Right atrium auricular region (tissue), 2 donors: ENCODE measurements around the gene STK16. TPM values are rescaled to one million over a fixed set of nuclear protein-coding genes. Genes with fewer than 3 reads are reported as not detected.

Experiments used
- DNase-seq: peaks from one replicate; pipeline ENCODE4 v3.0.0-alpha.2; 2019; ENCODE audit warnings: low spot score
- H3K27ac ChIP-seq, 2 donors: fragments of 200-600 bp; sonication (generic); 1 replicate in 1 of 2; 2 replicates in 1 of 2; pipeline ENCODE4 v1.5.1; 2016 to 2019
- H3K27me3 ChIP-seq, 2 donors: fragments of 200-600 bp; sonication (generic); one replicate each; pipeline versions ENCODE4 v1.5.1 to v1.6.0; 2017 to 2019
- H3K36me3 ChIP-seq: fragments of 200-600 bp; sonication (generic); one replicate; pipeline ENCODE4 v1.5.1; 2016
- H3K4me1 ChIP-seq, 2 donors: fragments of 200-600 bp; sonication (generic); one replicate each; pipeline versions ENCODE4 v1.5.1 to v1.6.0; 2017 to 2019
- H3K4me3 ChIP-seq, 2 donors: fragments of 200-600 bp; sonication (generic); 1 replicate in 1 of 2; 2 replicates in 1 of 2; pipeline ENCODE4 v1.5.1; 2017 to 2019; ENCODE audit warnings: mild to moderate bottlenecking in 1 of 2, moderate library complexity in 1 of 2
- H3K9me3 ChIP-seq, 2 donors: fragments of 200-600 bp; sonication (generic); one replicate each; pipeline ENCODE4 v1.5.1; 2019
- CTCF ChIP-seq, 2 donors: fragments of 200-600 bp; sonication (generic); IDR thresholded peaks; one replicate each; pipeline ENCODE4 v1.5.1; 2019; ENCODE audit warnings: antibody characterized with exemption in 2 of 2
- total RNA-seq, 2 donors: library from RNA; depleted of rRNA; stranded (reverse); fragments of >200 nt; gene quantifications; one replicate each; pipeline ENCODE4 v1.1.0, GENCODE V29; 2016

The STK16 gene
- total RNA-seq, 2 donors from 2014 or later = 7.0 to 9.0 TPM

- Histone ChIP-seq H3K27ac (no peak overlapping the region), H3K4me3 (no peak overlapping the region), H3K27me3 (no peaks in the 10 kb centered on the region), H3K9me3 (no peaks in the 10 kb centered on the region), H3K4me1 (peaks cover 0 to 36% of the 10 kb centered on the region in 2 donors), H3K36me3 (peaks cover 46% of the 10 kb centered on the region)
- no peak for TF ChIP-seq CTCF (IDR thresholded peaks at IDR 0.05)
- no peak for DNase-seq
Measured at GRCh38 chr2:219281588-219281987, 36.3 kb downstream of the STK16 start.

GRCh38 chr2:219282375-219282774, 37.1 kb downstream of the STK16 start:
- no peaks in the 10 kb centered on the region for H3K9me3 ChIP-seq
- H3K36me3 ChIP-seq = peaks cover 46% of the 10 kb centered on the region
- no peak overlapping the region for H3K4me3 ChIP-seq
- no peak overlapping the region for H3K27ac ChIP-seq
- TF ChIP-seq CTCF (IDR thresholded peaks at IDR 0.05) = no peak
- DNase-seq = no peak
- H3K4me1 ChIP-seq = peaks cover 0 to 38% of the 10 kb centered on the region in 2 donors
- no peaks in the 10 kb centered on the region for H3K27me3 ChIP-seq

GRCh38 chr2:219282943-219283581, 37.8 kb downstream of the STK16 start:
- TF ChIP-seq CTCF (IDR thresholded peaks at IDR 0.05) = no peak
- no peaks in the 10 kb centered on the region for H3K27me3 ChIP-seq
- H3K9me3 ChIP-seq = no peaks in the 10 kb centered on the region
- no peak for DNase-seq
- no peak overlapping the region for H3K27ac ChIP-seq
- peaks cover 0 to 32% of the 10 kb centered on the region in 2 donors for H3K4me1 ChIP-seq
- H3K4me3 ChIP-seq = no peak overlapping the region
- H3K36me3 ChIP-seq = peaks cover 46% of the 10 kb centered on the region

- H3K4me3 ChIP-seq = no peak overlapping the region
- H3K27ac ChIP-seq = no peak overlapping the region
- H3K9me3 ChIP-seq = no peaks in the 10 kb centered on the region
- peaks cover 0 to 30% of the 10 kb centered on the region in 2 donors for H3K4me1 ChIP-seq
- peaks cover 46% of the 10 kb centered on the region for H3K36me3 ChIP-seq
- TF ChIP-seq CTCF (IDR thresholded peaks at IDR 0.05) = no peak
- no peaks in the 10 kb centered on the region for H3K27me3 ChIP-seq
- no peak for DNase-seq
Measured at GRCh38 chr2:219284501-219285372, 39.5 kb downstream of the STK16 start.

GRCh38 chr2:219285373-219285735, 40.1 kb downstream of the STK16 start:
- Histone ChIP-seq H3K27me3 (no peaks in the 10 kb centered on the region), H3K36me3 (peaks cover 46% of the 10 kb centered on the region), H3K4me1 (peaks cover 0 to 25% of the 10 kb centered on the region in 2 donors), H3K27ac (no peak overlapping the region), H3K9me3 (no peaks in the 10 kb centered on the region), H3K4me3 (no peak overlapping the region)
- no peak for DNase-seq
- no peak for TF ChIP-seq CTCF (IDR thresholded peaks at IDR 0.05)
